Erythroblast (primary cell): ENCODE measurements around the gene DENND4C.

Source experiments
- GATA1 ChIP-seq: IDR thresholded peaks from 2 replicates; pipeline ENCODE4 v1.6.1; 2011; ENCODE audit warnings: low read depth, mild to moderate bottlenecking, control low read depth, low read length, moderate library complexity
- POLR2A ChIP-seq: IDR thresholded peaks from 2 replicates; pipeline ENCODE4 v1.6.1; 2011; ENCODE audit warnings: mild to moderate bottlenecking, low read length

- no peak for TF ChIP-seq POLR2A
- TF ChIP-seq GATA1: no peak
These were observed 57.6 kb downstream of the DENND4C start for GRCh38 chr9:19288081-19288480.
